SU-DHL-6 (cell line): ENCODE measurements around the gene SEMA5A.
"Not testable (repeated sequence)": the region's sequence is repeated elsewhere in the genome, so short reads cannot be mapped to it uniquely, and the experiment has no call there.

Source experiments
- H2AFZ ChIP-seq: fragments of 200-600 bp; sonication (generic); 2 replicates; pipeline ENCODE4 v1.6.1; 2014; ENCODE audit warnings: low read depth, mild to moderate bottlenecking, moderate library complexity, mixed read lengths, antibody characterized with exemption, low read length; ENCODE audit not compliant: severe bottlenecking
- H3F3A ChIP-seq: fragments of 200-600 bp; shearing (Covaris generic); 2 replicates; pipeline ENCODE4 v1.6.0; 2016; ENCODE audit warnings: antibody characterized with exemption, mild to moderate bottlenecking; ENCODE audit not compliant: insufficient read depth
- H3K27ac ChIP-seq: fragments of 200-600 bp; sonication (generic); 2 replicates; pipeline ENCODE4 v1.5.1; 2016; ENCODE audit warnings: low read depth, mild to moderate bottlenecking, low read length, moderate library complexity, mixed read lengths
- H3K27me3 ChIP-seq: fragments of 200-600 bp; sonication (generic), shearing (Covaris generic); 2 replicates; pipeline ENCODE4 v1.6.0; 2014; ENCODE audit warnings: mild to moderate bottlenecking, low read length
- H3K36me3 ChIP-seq: fragments of 200-600 bp; sonication (generic); 2 replicates; pipeline ENCODE4 v1.6.1; 2014; ENCODE audit warnings: mild to moderate bottlenecking, low read length, mixed read lengths
- H3K4me2 ChIP-seq: fragments of 300-600, 200-600 bp; shearing (Covaris generic), sonication (generic); 2 replicates; pipeline ENCODE4 v1.6.0; 2014; ENCODE audit warnings: low read length, low read depth, mild to moderate bottlenecking; ENCODE audit not compliant: poor library complexity, severe bottlenecking
- H3K4me3 ChIP-seq: fragments of 200-600 bp; sonication (generic); 2 replicates; pipeline ENCODE4 v1.5.1; 2014; ENCODE audit warnings: antibody characterized with exemption, low read length, mild to moderate bottlenecking, mixed read lengths; ENCODE audit not compliant: insufficient read depth, poor library complexity, severe bottlenecking
- H3K79me2 ChIP-seq: fragments of 200-600 bp; sonication (generic); 2 replicates; pipeline ENCODE4 v1.6.1; 2014; ENCODE audit warnings: mild to moderate bottlenecking, low read length, moderate library complexity; ENCODE audit not compliant: insufficient read depth
- H3K9ac ChIP-seq: fragments of 200-600 bp; sonication (generic); 2 replicates; pipeline ENCODE4 v1.7.0; 2014; ENCODE audit warnings: mild to moderate bottlenecking, low read length
- H3K9me2 ChIP-seq: fragments of 200-600 bp; sonication (generic); replicated peaks from 2 replicates; pipeline ENCODE4 v1.6.1; 2014; ENCODE audit warnings: low read length; ENCODE audit not compliant: insufficient read depth
- H3K9me3 ChIP-seq: fragments of 200-600 bp; sonication (generic); 2 replicates; pipeline ENCODE4 v1.6.1; 2014; ENCODE audit warnings: low read length, mixed read lengths; ENCODE audit not compliant: insufficient read depth
- H4K20me1 ChIP-seq: fragments of 200-600 bp; sonication (generic); 2 replicates; pipeline ENCODE4 v1.6.1; 2014; ENCODE audit warnings: low read depth, mild to moderate bottlenecking, antibody characterized with exemption, low read length, moderate library complexity, mixed read lengths
- EZH2phosphoT487 ChIP-seq: fragments of 200-600 bp; sonication (generic), shearing (Covaris generic); conservative IDR thresholded peaks from 2 replicates; pipeline ENCODE4 v1.6.1; 2018; ENCODE audit warnings: mild to moderate bottlenecking, antibody characterized with exemption, low read length, moderate library complexity, mixed read lengths
- TF ChIP-seq, protein P1 (sequence below): fragments of 200-600 bp; sonication (generic); IDR thresholded peaks from one replicate; pipeline ENCODE4 v1.5.1; 2017; ENCODE audit warnings: antibody characterized with exemption, mild to moderate bottlenecking, low read length, moderate library complexity; ENCODE audit not compliant: insufficient read depth, poor library complexity, severe bottlenecking

The SEMA5A gene

DNA sequence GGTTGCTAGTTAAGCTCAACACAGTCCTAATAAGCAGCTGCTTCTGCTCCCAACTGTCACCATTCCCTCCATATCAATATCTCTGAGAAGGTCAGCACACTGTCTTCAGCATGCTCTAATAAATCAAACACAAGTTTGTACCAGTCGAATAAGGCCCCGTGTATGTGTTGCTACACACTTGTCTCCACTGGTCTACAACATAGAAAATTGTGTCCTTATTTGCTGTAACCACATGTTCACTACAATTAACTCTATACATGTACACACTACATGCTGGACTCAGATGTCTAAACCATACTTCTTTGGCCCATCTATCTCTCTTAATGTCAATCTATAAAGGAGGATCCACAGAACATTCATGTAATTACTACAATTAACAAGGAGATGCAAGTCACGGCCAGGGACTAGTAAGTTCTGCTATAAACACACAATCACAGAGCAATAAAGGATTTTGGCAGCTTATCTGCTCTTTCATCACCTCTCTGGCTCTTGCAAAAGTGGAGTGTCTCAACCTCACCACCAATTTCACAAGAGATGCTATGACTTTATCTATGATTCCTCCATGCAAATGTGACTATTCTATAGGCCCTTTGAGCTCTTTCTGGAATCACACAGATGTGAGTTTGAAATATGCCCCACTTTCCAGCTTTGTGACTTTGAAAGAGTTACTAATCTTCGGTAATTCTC is 143.9 kb downstream of the SEMA5A start:
- no peaks in the 10 kb centered on the region for H4K20me1 ChIP-seq

GRCh38 chr5:9399783-9400182 is 146.1 kb downstream of the SEMA5A start:
- H3F3A ChIP-seq, H3K27ac ChIP-seq, H2AFZ ChIP-seq, H3K4me2 ChIP-seq, H3K9me3 ChIP-seq, H3K9ac ChIP-seq, H3K79me2 ChIP-seq, H3K27me3 ChIP-seq, H3K9me2 ChIP-seq, H3K4me3 ChIP-seq, H4K20me1 ChIP-seq, H3K36me3 ChIP-seq: not testable (repeated sequence)

More for the DNA sequence above, 143.9 kb downstream of the SEMA5A start:
- H3K79me2 ChIP-seq = no peaks in the 10 kb centered on the region
- no peak overlapping the region for H3K4me3 ChIP-seq
- H3K36me3 ChIP-seq = no peaks in the 10 kb centered on the region
- no peaks in the 10 kb centered on the region for H3F3A ChIP-seq
- H3K9me2 ChIP-seq = no peaks in the 10 kb centered on the region
- no peak overlapping the region for H3K4me2 ChIP-seq
- no peak overlapping the region for H3K9ac ChIP-seq
- no peak overlapping the region for H2AFZ ChIP-seq
- H3K27ac ChIP-seq = no peak overlapping the region
- TF ChIP-seq, protein P1, sequence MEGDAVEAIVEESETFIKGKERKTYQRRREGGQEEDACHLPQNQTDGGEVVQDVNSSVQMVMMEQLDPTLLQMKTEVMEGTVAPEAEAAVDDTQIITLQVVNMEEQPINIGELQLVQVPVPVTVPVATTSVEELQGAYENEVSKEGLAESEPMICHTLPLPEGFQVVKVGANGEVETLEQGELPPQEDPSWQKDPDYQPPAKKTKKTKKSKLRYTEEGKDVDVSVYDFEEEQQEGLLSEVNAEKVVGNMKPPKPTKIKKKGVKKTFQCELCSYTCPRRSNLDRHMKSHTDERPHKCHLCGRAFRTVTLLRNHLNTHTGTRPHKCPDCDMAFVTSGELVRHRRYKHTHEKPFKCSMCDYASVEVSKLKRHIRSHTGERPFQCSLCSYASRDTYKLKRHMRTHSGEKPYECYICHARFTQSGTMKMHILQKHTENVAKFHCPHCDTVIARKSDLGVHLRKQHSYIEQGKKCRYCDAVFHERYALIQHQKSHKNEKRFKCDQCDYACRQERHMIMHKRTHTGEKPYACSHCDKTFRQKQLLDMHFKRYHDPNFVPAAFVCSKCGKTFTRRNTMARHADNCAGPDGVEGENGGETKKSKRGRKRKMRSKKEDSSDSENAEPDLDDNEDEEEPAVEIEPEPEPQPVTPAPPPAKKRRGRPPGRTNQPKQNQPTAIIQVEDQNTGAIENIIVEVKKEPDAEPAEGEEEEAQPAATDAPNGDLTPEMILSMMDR = no peak
- no peak for TF ChIP-seq EZH2phosphoT487
- no peaks in the 10 kb centered on the region for H3K27me3 ChIP-seq
- no peaks in the 10 kb centered on the region for H3K9me3 ChIP-seq

- no peaks in the 10 kb centered on the region for H3K36me3 ChIP-seq
- TF ChIP-seq EZH2phosphoT487 = no peak
- TF ChIP-seq, protein P1 = no peak
- no peaks in the 10 kb centered on the region for H3K9me3 ChIP-seq
- no peak overlapping the region for H3K4me3 ChIP-seq
- no peaks in the 10 kb centered on the region for H3K27me3 ChIP-seq
- no peak overlapping the region for H2AFZ ChIP-seq
- H3F3A ChIP-seq = no peaks in the 10 kb centered on the region
- H3K79me2 ChIP-seq = no peaks in the 10 kb centered on the region
- no peaks in the 10 kb centered on the region for H3K9me2 ChIP-seq
- H3K27ac ChIP-seq = no peak overlapping the region
- no peak overlapping the region for H3K4me2 ChIP-seq
- H3K9ac ChIP-seq = no peak overlapping the region
- H4K20me1 ChIP-seq = no peaks in the 10 kb centered on the region
These were observed 146.8 kb downstream of the SEMA5A start for GRCh38 chr5:9399094-9399493.

GRCh38 chr5:9398227-9398626 is 147.6 kb downstream of the SEMA5A start:
- no peaks in the 10 kb centered on the region for H3K79me2 ChIP-seq
- H3K27ac ChIP-seq = no peak overlapping the region
- H3K9ac ChIP-seq = no peak overlapping the region
- H3K4me2 ChIP-seq = no peak overlapping the region
- H3K4me3 ChIP-seq = no peak overlapping the region
- H3K9me3 ChIP-seq = no peaks in the 10 kb centered on the region
- H3F3A ChIP-seq = no peaks in the 10 kb centered on the region
- H2AFZ ChIP-seq = no peak overlapping the region
- H3K36me3 ChIP-seq = no peaks in the 10 kb centered on the region
- no peaks in the 10 kb centered on the region for H4K20me1 ChIP-seq
- no peak for TF ChIP-seq EZH2phosphoT487
- TF ChIP-seq, protein P1 = no peak
- H3K9me2 ChIP-seq = no peaks in the 10 kb centered on the region
- H3K27me3 ChIP-seq = no peaks in the 10 kb centered on the region
